ENCODE data around the gene FLRT1. TPM values are rescaled to one million over a fixed set of nuclear protein-coding genes. Genes with fewer than 3 reads are reported as not detected.

FLRT1 gene
- total and polyA plus RNA-seq, 2 donors (not counting 1 experiment from before 2014, with no cell fraction given) = 0.02 to 0.17 TPM

- Histone ChIP-seq H2AFZ (ENCODE audit: low read length) (no peak overlapping the region), H3K36me3 (ENCODE audit: control insufficient read depth, insufficient read depth, low read length) (no peaks in the 10 kb centered on the region), H3K79me2 (ENCODE audit: control insufficient read depth, insufficient read depth, low read length) (no peaks in the 10 kb centered on the region), H4K20me1 (ENCODE audit: control insufficient read depth, extremely low read depth, insufficient read depth, low read length) (no peaks in the 10 kb centered on the region), H3K27me3 (ENCODE audit: control insufficient read depth, insufficient read depth, low read length) (peaks cover 5% of the 10 kb centered on the region), H3K4me2 (ENCODE audit: extremely low read depth, insufficient read depth, low read length) (peak overlapping the region; percentile 52), H3K9ac (ENCODE audit: insufficient read depth, low read length) (no peak overlapping the region), H3K27ac (ENCODE audit: insufficient read depth, low read length) (no peak overlapping the region), H3K9me3 (ENCODE audit: control insufficient read depth, insufficient read depth, low read depth, low read length) (no peaks in the 10 kb centered on the region), H3K4me1 (ENCODE audit: control insufficient read depth, extremely low read depth, insufficient read depth, low read length) (no peaks in the 10 kb centered on the region), H3K4me3 (replicated peaks in 1 of 4; ENCODE audit: control extremely low read depth in 1 of 4, insufficient read depth in 1 of 4, low read depth in 3 of 4, low read length in 4 of 4) (peak overlapping the region in 3 of 4 experiments; percentile 6 to 38 (median 34))
- no peak for DNase-seq (ENCODE audit: low read depth in 2 of 2)
- TF ChIP-seq, protein P1, sequence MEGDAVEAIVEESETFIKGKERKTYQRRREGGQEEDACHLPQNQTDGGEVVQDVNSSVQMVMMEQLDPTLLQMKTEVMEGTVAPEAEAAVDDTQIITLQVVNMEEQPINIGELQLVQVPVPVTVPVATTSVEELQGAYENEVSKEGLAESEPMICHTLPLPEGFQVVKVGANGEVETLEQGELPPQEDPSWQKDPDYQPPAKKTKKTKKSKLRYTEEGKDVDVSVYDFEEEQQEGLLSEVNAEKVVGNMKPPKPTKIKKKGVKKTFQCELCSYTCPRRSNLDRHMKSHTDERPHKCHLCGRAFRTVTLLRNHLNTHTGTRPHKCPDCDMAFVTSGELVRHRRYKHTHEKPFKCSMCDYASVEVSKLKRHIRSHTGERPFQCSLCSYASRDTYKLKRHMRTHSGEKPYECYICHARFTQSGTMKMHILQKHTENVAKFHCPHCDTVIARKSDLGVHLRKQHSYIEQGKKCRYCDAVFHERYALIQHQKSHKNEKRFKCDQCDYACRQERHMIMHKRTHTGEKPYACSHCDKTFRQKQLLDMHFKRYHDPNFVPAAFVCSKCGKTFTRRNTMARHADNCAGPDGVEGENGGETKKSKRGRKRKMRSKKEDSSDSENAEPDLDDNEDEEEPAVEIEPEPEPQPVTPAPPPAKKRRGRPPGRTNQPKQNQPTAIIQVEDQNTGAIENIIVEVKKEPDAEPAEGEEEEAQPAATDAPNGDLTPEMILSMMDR (conservative IDR thresholded peaks at IDR 0.05 in 1 of 2, IDR thresholded peaks at IDR 0.05 in 1 of 2; ENCODE audit: low read depth in 1 of 2, low read length in 2 of 2) = no peak
- TF ChIP-seq EZH2 (IDR thresholded peaks at IDR 0.05; ENCODE audit: low read length, missing control alignments) = no peak
Measured at GRCh38 chr11:64060263-64060860, 24.6 kb downstream of the FLRT1 start.

DNA sequence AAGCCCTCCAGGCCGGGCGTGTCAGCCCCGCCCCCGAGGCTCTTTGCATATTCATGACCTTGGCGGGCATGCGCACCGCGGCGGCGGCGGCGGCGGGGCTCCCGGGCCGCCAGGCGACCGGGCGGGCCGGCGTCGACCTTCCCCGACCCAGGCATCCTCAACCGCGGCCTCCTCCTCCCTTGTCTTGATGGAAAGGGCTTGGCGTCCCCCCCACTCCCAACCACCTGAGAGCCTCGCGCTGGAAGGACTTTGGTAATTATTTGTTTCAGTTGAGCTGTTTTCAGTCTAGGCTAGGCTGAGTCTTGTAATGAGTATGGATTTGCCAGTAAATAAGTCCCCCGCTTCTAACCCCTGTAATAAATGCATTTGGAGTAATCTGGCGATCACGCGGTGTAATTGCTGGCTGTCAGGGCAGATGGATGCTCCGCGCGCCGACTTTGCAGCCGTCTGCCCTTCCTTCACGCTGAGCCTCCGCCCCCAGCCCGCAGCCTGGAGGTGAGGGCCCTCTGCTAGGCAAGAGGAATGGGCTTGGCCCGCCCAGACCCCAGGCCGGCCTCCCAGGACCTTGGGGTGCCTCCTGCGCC, 25.2 kb downstream of the FLRT1 start:
- Histone ChIP-seq H3K4me3 (replicated peaks in 1 of 4; ENCODE audit: control extremely low read depth in 1 of 4, insufficient read depth in 1 of 4, low read depth in 3 of 4, low read length in 4 of 4) (peak overlapping the region in 3 of 4 experiments; percentile 6 to 52 (median 38)), H3K4me2 (ENCODE audit: extremely low read depth, insufficient read depth, low read length) (peak overlapping the region; percentile 53), H3K36me3 (ENCODE audit: control insufficient read depth, insufficient read depth, low read length) (no peaks in the 10 kb centered on the region), H3K27me3 (ENCODE audit: control insufficient read depth, insufficient read depth, low read length) (peaks cover 5% of the 10 kb centered on the region), H3K4me1 (ENCODE audit: control insufficient read depth, extremely low read depth, insufficient read depth, low read length) (no peaks in the 10 kb centered on the region), H4K20me1 (ENCODE audit: control insufficient read depth, extremely low read depth, insufficient read depth, low read length) (no peaks in the 10 kb centered on the region), H2AFZ (ENCODE audit: low read length) (no peak overlapping the region), H3K27ac (ENCODE audit: insufficient read depth, low read length) (no peak overlapping the region), H3K79me2 (ENCODE audit: control insufficient read depth, insufficient read depth, low read length) (no peaks in the 10 kb centered on the region), H3K9me3 (ENCODE audit: control insufficient read depth, insufficient read depth, low read depth, low read length) (no peaks in the 10 kb centered on the region), H3K9ac (ENCODE audit: insufficient read depth, low read length) (no peak overlapping the region)
- TF ChIP-seq EZH2 (IDR thresholded peaks at IDR 0.05; ENCODE audit: low read length, missing control alignments) = no peak
- TF ChIP-seq, protein P1 (conservative IDR thresholded peaks at IDR 0.05 in 1 of 2, IDR thresholded peaks at IDR 0.05 in 1 of 2; ENCODE audit: low read depth in 1 of 2, low read length in 2 of 2) = no peak
- DNase-seq (ENCODE audit: low read depth in 2 of 2) = peak; percentile 3 to 19

GRCh38 chr11:64062185-64063039, 26.7 kb downstream of the FLRT1 start:
- Histone ChIP-seq H3K4me2 (ENCODE audit: extremely low read depth, insufficient read depth, low read length) (no peak overlapping the region), H3K9me3 (ENCODE audit: control insufficient read depth, insufficient read depth, low read depth, low read length) (no peaks in the 10 kb centered on the region), H3K27me3 (ENCODE audit: control insufficient read depth, insufficient read depth, low read length) (peaks cover 5% of the 10 kb centered on the region), H3K27ac (ENCODE audit: insufficient read depth, low read length) (no peak overlapping the region), H3K4me1 (ENCODE audit: control insufficient read depth, extremely low read depth, insufficient read depth, low read length) (no peaks in the 10 kb centered on the region), H3K36me3 (ENCODE audit: control insufficient read depth, insufficient read depth, low read length) (no peaks in the 10 kb centered on the region), H3K4me3 (replicated peaks in 1 of 4; ENCODE audit: control extremely low read depth in 1 of 4, insufficient read depth in 1 of 4, low read depth in 3 of 4, low read length in 4 of 4) (no peak overlapping the region), H3K9ac (ENCODE audit: insufficient read depth, low read length) (no peak overlapping the region), H4K20me1 (ENCODE audit: control insufficient read depth, extremely low read depth, insufficient read depth, low read length) (no peaks in the 10 kb centered on the region), H2AFZ (ENCODE audit: low read length) (no peak overlapping the region), H3K79me2 (ENCODE audit: control insufficient read depth, insufficient read depth, low read length) (no peaks in the 10 kb centered on the region)
- DNase-seq (ENCODE audit: low read depth in 2 of 2) = no peak
- TF ChIP-seq EZH2 (IDR thresholded peaks at IDR 0.05; ENCODE audit: low read length, missing control alignments) = no peak
- TF ChIP-seq, protein P1 (conservative IDR thresholded peaks at IDR 0.05 in 1 of 2, IDR thresholded peaks at IDR 0.05 in 1 of 2; ENCODE audit: low read depth in 1 of 2, low read length in 2 of 2) = no peak

Measured in fibroblast of lung (primary cell).